IPS-20b (cell line): ENCODE data around the gene ANKS3.

Experiments
- H3K27ac ChIP-seq: one replicate; pipeline ENCODE4 v1.5.1; 2013; ENCODE audit warnings: low read length
- H3K27me3 ChIP-seq: 2 replicates; pipeline ENCODE4 v1.6.1; 2013; ENCODE audit warnings: mild to moderate bottlenecking, low read length, inconsistent platforms; ENCODE audit not compliant: insufficient read depth
- H3K36me3 ChIP-seq: 2 replicates; pipeline ENCODE4 v1.6.1; 2013; ENCODE audit warnings: low read depth, mild to moderate bottlenecking, inconsistent platforms, low read length, moderate library complexity; ENCODE audit not compliant: insufficient read depth
- H3K4me1 ChIP-seq: 2 replicates; pipeline ENCODE4 v1.6.1; 2013; ENCODE audit warnings: mild to moderate bottlenecking, control low read depth, inconsistent platforms, low read length, moderate library complexity; ENCODE audit not compliant: insufficient read depth
- H3K4me3 ChIP-seq: 2 replicates; pipeline ENCODE4 v1.5.1; 2013; ENCODE audit warnings: mild to moderate bottlenecking, low read length, inconsistent platforms
- H3K9ac ChIP-seq: 2 replicates; pipeline ENCODE4 v1.6.1; 2013; ENCODE audit warnings: low read depth, mild to moderate bottlenecking, inconsistent platforms, low read length, moderate library complexity
- H3K9me3 ChIP-seq: 2 replicates; pipeline ENCODE4 v1.6.1; 2013; ENCODE audit warnings: mild to moderate bottlenecking, low read depth, low read length, inconsistent platforms; ENCODE audit not compliant: insufficient read depth

Gene ANKS3

GRCh38 chr16:4691666-4692412 lies 42.2 kb downstream of the ANKS3 start:
- Histone ChIP-seq H3K27me3 (no peaks in the 10 kb centered on the region), H3K27ac (no peak overlapping the region), H3K4me1 (no peaks in the 10 kb centered on the region), H3K9me3 (no peaks in the 10 kb centered on the region), H3K4me3 (no peak overlapping the region), H3K36me3 (peaks cover 19% of the 10 kb centered on the region), H3K9ac (no peak overlapping the region)

GRCh38 chr16:4690946-4691665 lies 43.0 kb downstream of the ANKS3 start:
- Histone ChIP-seq H3K4me1 (no peaks in the 10 kb centered on the region), H3K27ac (no peak overlapping the region), H3K27me3 (no peaks in the 10 kb centered on the region), H3K36me3 (peaks cover 12% of the 10 kb centered on the region), H3K4me3 (no peak overlapping the region), H3K9ac (no peak overlapping the region), H3K9me3 (no peaks in the 10 kb centered on the region)

- Histone ChIP-seq H3K4me1 (no peaks in the 10 kb centered on the region), H3K27ac (no peak overlapping the region), H3K36me3 (peaks cover 8% of the 10 kb centered on the region), H3K4me3 (no peak overlapping the region), H3K27me3 (no peaks in the 10 kb centered on the region), H3K9me3 (no peaks in the 10 kb centered on the region), H3K9ac (no peak overlapping the region)
Measured at GRCh38 chr16:4689864-4690704, 44.0 kb downstream of the ANKS3 start.

GRCh38 chr16:4689091-4689671 lies 44.9 kb downstream of the ANKS3 start:
- Histone ChIP-seq H3K4me3 (no peak overlapping the region), H3K27me3 (no peaks in the 10 kb centered on the region), H3K9ac (no peak overlapping the region; the same call in 1 of the 2 replicates), H3K27ac (no peak overlapping the region), H3K36me3 (peaks cover 15% of the 10 kb centered on the region; the same call in 1 of the 2 replicates), H3K4me1 (no peaks in the 10 kb centered on the region), H3K9me3 (no peaks in the 10 kb centered on the region)

GRCh38 chr16:4688674-4689045 lies 45.4 kb downstream of the ANKS3 start:
- H3K27me3 ChIP-seq: no peaks in the 10 kb centered on the region
- H3K4me1 ChIP-seq: no peaks in the 10 kb centered on the region
- no peak overlapping the region for H3K4me3 ChIP-seq
- H3K27ac ChIP-seq: no peak overlapping the region
- no peak overlapping the region; the same call in 1 of the 2 replicates for H3K9ac ChIP-seq
- no peaks in the 10 kb centered on the region for H3K9me3 ChIP-seq
- H3K36me3 ChIP-seq: peaks cover 19% of the 10 kb centered on the region; the same call in 1 of the 2 replicates

GRCh38 chr16:4687946-4688673 lies 46.0 kb downstream of the ANKS3 start:
- Histone ChIP-seq H3K9me3 (no peaks in the 10 kb centered on the region), H3K9ac (no peak overlapping the region), H3K4me1 (no peaks in the 10 kb centered on the region), H3K27me3 (no peaks in the 10 kb centered on the region), H3K36me3 (peaks cover 25% of the 10 kb centered on the region; the same call in 1 of the 2 replicates), H3K27ac (no peak overlapping the region), H3K4me3 (no peak overlapping the region)

- H3K9ac ChIP-seq: no peak overlapping the region
- no peak overlapping the region for H3K4me3 ChIP-seq
- no peaks in the 10 kb centered on the region for H3K4me1 ChIP-seq
- no peaks in the 10 kb centered on the region for H3K27me3 ChIP-seq
- H3K36me3 ChIP-seq: peaks cover 25% of the 10 kb centered on the region; the same call in 1 of the 2 replicates
- H3K9me3 ChIP-seq: no peaks in the 10 kb centered on the region
- no peak overlapping the region for H3K27ac ChIP-seq
Measured at GRCh38 chr16:4687416-4687815, 46.7 kb downstream of the ANKS3 start.

GRCh38 chr16:4686497-4687210 lies 47.4 kb downstream of the ANKS3 start:
- no peak overlapping the region for H3K9ac ChIP-seq
- H3K27me3 ChIP-seq: no peaks in the 10 kb centered on the region
- H3K4me3 ChIP-seq: no peak overlapping the region
- no peaks in the 10 kb centered on the region for H3K4me1 ChIP-seq
- no peaks in the 10 kb centered on the region for H3K9me3 ChIP-seq
- no peak overlapping the region for H3K27ac ChIP-seq
- H3K36me3 ChIP-seq: peaks cover 25% of the 10 kb centered on the region; the same call in 1 of the 2 replicates

GRCh38 chr16:4685776-4686496 lies 48.1 kb downstream of the ANKS3 start:
- no peaks in the 10 kb centered on the region for H3K27me3 ChIP-seq
- H3K36me3 ChIP-seq: peaks cover 25% of the 10 kb centered on the region; the same call in 1 of the 2 replicates
- no peak overlapping the region for H3K9ac ChIP-seq
- H3K9me3 ChIP-seq: no peaks in the 10 kb centered on the region
- H3K27ac ChIP-seq: no peak overlapping the region
- H3K4me3 ChIP-seq: no peak overlapping the region
- H3K4me1 ChIP-seq: no peaks in the 10 kb centered on the region

- H3K9me3 ChIP-seq: no peaks in the 10 kb centered on the region
- no peak overlapping the region for H3K27ac ChIP-seq
- no peaks in the 10 kb centered on the region for H3K4me1 ChIP-seq
- H3K9ac ChIP-seq: no peak overlapping the region
- no peaks in the 10 kb centered on the region for H3K27me3 ChIP-seq
- no peak overlapping the region for H3K4me3 ChIP-seq
- H3K36me3 ChIP-seq: peaks cover 25% of the 10 kb centered on the region; the same call in 1 of the 2 replicates
Measured at GRCh38 chr16:4685292-4685691, 48.8 kb downstream of the ANKS3 start.
